Nephron (organoid): ENCODE results near the gene KCNQ1.

ENCODE experiments used
- H3K27ac Mint-ChIP-seq, 3 experiments: 2 replicates each; pipeline ENCODE4 v1.8.0; 2020; ENCODE audit warnings: mixed read lengths in 3 of 3, mild to moderate bottlenecking in 2 of 3, moderate library complexity in 1 of 3
- H3K27me3 Mint-ChIP-seq: 2 replicates; pipeline ENCODE4 v1.8.0; 2021; ENCODE audit warnings: low read depth, mild to moderate bottlenecking, moderate library complexity, mixed read lengths
- H3K36me3 Mint-ChIP-seq: 2 replicates; pipeline ENCODE4 v1.8.0; 2020; ENCODE audit warnings: low read depth, mixed read lengths
- H3K4me1 Mint-ChIP-seq: 2 replicates; pipeline ENCODE4 v1.8.0; 2020; ENCODE audit warnings: mixed read lengths
- H3K4me3 Mint-ChIP-seq, 3 experiments: 2 replicates each; pipeline ENCODE4 v1.8.0; 2020; ENCODE audit warnings: mild to moderate bottlenecking in 3 of 3, mixed read lengths in 3 of 3, moderate library complexity in 2 of 3
- H3K9me3 Mint-ChIP-seq: 2 replicates; pipeline ENCODE4 v1.8.0; 2020; ENCODE audit warnings: mixed read lengths
- CTCF ChIP-seq, 3 experiments: fragments of 200-600 bp; sonication (generic); IDR thresholded peaks; one replicate each; pipeline ENCODE4 v1.5.0; 2021; ENCODE audit warnings: antibody characterized with exemption in 3 of 3; ENCODE audit not compliant: unreplicated experiment in 3 of 3

KCNQ1 gene

GRCh38 chr11:2645779-2646118, 200.9 kb downstream of the KCNQ1 start:
- H3K9me3 Mint-ChIP-seq: peaks cover 94% of the 10 kb centered on the region
- no peak for TF ChIP-seq CTCF (IDR thresholded peaks at IDR 0.05; ENCODE audit: unreplicated experiment in 3 of 3)
- H3K27ac Mint-ChIP-seq: no peak overlapping the region
- no peak overlapping the region for H3K4me3 Mint-ChIP-seq
- H3K4me1 Mint-ChIP-seq: peaks cover 1% of the 10 kb centered on the region
- peaks cover 97% of the 10 kb centered on the region for H3K36me3 Mint-ChIP-seq
- no peaks in the 10 kb centered on the region for H3K27me3 Mint-ChIP-seq

- H3K4me1 Mint-ChIP-seq: peaks cover 12% of the 10 kb centered on the region
- no peak overlapping the region for H3K4me3 Mint-ChIP-seq
- peaks cover 92% of the 10 kb centered on the region for H3K9me3 Mint-ChIP-seq
- no peaks in the 10 kb centered on the region for H3K27me3 Mint-ChIP-seq
- TF ChIP-seq CTCF (IDR thresholded peaks at IDR 0.05; ENCODE audit: unreplicated experiment in 3 of 3): no peak
- no peak overlapping the region for H3K27ac Mint-ChIP-seq
- peaks cover 95% of the 10 kb centered on the region for H3K36me3 Mint-ChIP-seq
Observed at GRCh38 chr11:2647167-2647566, 202.4 kb downstream of the KCNQ1 start.

GRCh38 chr11:2647953-2648352, 203.1 kb downstream of the KCNQ1 start:
- H3K27ac Mint-ChIP-seq: no peak overlapping the region
- no peak overlapping the region for H3K4me3 Mint-ChIP-seq
- no peak for TF ChIP-seq CTCF (IDR thresholded peaks at IDR 0.05; ENCODE audit: unreplicated experiment in 3 of 3)
- H3K4me1 Mint-ChIP-seq: peaks cover 20% of the 10 kb centered on the region
- peaks cover 3% of the 10 kb centered on the region for H3K27me3 Mint-ChIP-seq
- peaks cover 92% of the 10 kb centered on the region for H3K9me3 Mint-ChIP-seq
- H3K36me3 Mint-ChIP-seq: peaks cover 97% of the 10 kb centered on the region

GRCh38 chr11:2649400-2649799, 204.6 kb downstream of the KCNQ1 start:
- no peak for TF ChIP-seq CTCF (IDR thresholded peaks at IDR 0.05; ENCODE audit: unreplicated experiment in 3 of 3)
- Mint-ChIP-seq H3K4me3 (no peak overlapping the region), H3K36me3 (peaks cover 97% of the 10 kb centered on the region), H3K9me3 (peaks cover 87% of the 10 kb centered on the region), H3K4me1 (peaks cover 33% of the 10 kb centered on the region), H3K27ac (no peak overlapping the region), H3K27me3 (peaks cover 3% of the 10 kb centered on the region)

GRCh38 chr11:2649848-2650247, 205.0 kb downstream of the KCNQ1 start:
- peaks cover 97% of the 10 kb centered on the region for H3K36me3 Mint-ChIP-seq

More at GRCh38 chr11:2649848-2650247, 205.0 kb downstream of the KCNQ1 start:
- Mint-ChIP-seq H3K27me3 (peaks cover 3% of the 10 kb centered on the region), H3K4me1 (peaks cover 37% of the 10 kb centered on the region), H3K9me3 (peaks cover 87% of the 10 kb centered on the region), H3K4me3 (no peak overlapping the region), H3K27ac (no peak overlapping the region)
- no peak for TF ChIP-seq CTCF (IDR thresholded peaks at IDR 0.05; ENCODE audit: unreplicated experiment in 3 of 3)
